Natural killer cell (primary cell): Measurements from ENCODE around the gene RIMKLB. TPM values are rescaled to one million over a fixed set of nuclear protein-coding genes. Genes with fewer than 3 reads are reported as not detected.

ENCODE experiments used
- ATAC-seq, 3 donors: fragments of 150-1000 bp in 2 of 3; fragments of 200-7000 bp in 1 of 3; cut with Tn5 transposase; 1 replicate in 1 of 3; 2 replicates in 2 of 3; pipeline ENCODE4 v1.10.0; 2021; ENCODE audit warnings: mild to moderate bottlenecking in 2 of 3, moderate library complexity in 2 of 3
- DNase-seq, 2 donors: peaks; one replicate each; pipeline versions ENCODE4 v3.0.0 to v3.0.0-alpha.2; 2013 to 2021; ENCODE audit warnings: mixed read lengths in 1 of 2
- H3K27ac ChIP-seq: one replicate; pipeline ENCODE4 v1.5.1; 2013; ENCODE audit warnings: mild to moderate bottlenecking, low read length
- H3K27me3 ChIP-seq: one replicate; pipeline ENCODE4 v1.6.1; 2013; ENCODE audit warnings: low read length; ENCODE audit not compliant: control insufficient read depth, insufficient read depth
- H3K36me3 ChIP-seq: one replicate; pipeline ENCODE4 v1.6.1; 2013; ENCODE audit warnings: low read length; ENCODE audit not compliant: control insufficient read depth, insufficient read depth
- H3K4me1 ChIP-seq: one replicate; pipeline ENCODE4 v1.6.1; 2013; ENCODE audit warnings: low read length; ENCODE audit not compliant: control insufficient read depth, insufficient read depth
- H3K4me3 ChIP-seq: one replicate; pipeline ENCODE4 v1.5.1; 2013; ENCODE audit warnings: low read length
- H3K9me3 ChIP-seq: one replicate; pipeline ENCODE4 v1.6.1; 2013; ENCODE audit warnings: low read length; ENCODE audit not compliant: control insufficient read depth, insufficient read depth
- H3K27ac Mint-ChIP-seq, 2 donors: one replicate each; pipeline ENCODE4 v1.8.0; 2022; ENCODE audit warnings: mild to moderate bottlenecking in 2 of 2, mixed read lengths in 2 of 2, moderate library complexity in 1 of 2
- H3K27me3 Mint-ChIP-seq, 2 donors: one replicate each; pipeline ENCODE4 v1.8.0; 2022; ENCODE audit warnings: low read depth in 2 of 2, mixed read lengths in 2 of 2
- H3K36me3 Mint-ChIP-seq: one replicate; pipeline ENCODE4 v1.8.0; 2022; ENCODE audit warnings: mixed read lengths
- H3K4me1 Mint-ChIP-seq, 2 donors: one replicate each; pipeline ENCODE4 v1.8.0; 2022; ENCODE audit warnings: mixed read lengths in 2 of 2
- H3K4me3 Mint-ChIP-seq: one replicate; pipeline ENCODE4 v1.8.0; 2022; ENCODE audit warnings: mild to moderate bottlenecking, moderate library complexity, mixed read lengths
- H3K9me3 Mint-ChIP-seq, 2 donors: one replicate each; pipeline ENCODE4 v1.8.0; 2022; ENCODE audit warnings: mixed read lengths in 2 of 2
- WGBS: methylation state at CpG from one replicate; pipeline ENCODE4 v1.1.7; 2013; ENCODE audit warnings: missing lambda C conversion rate; ENCODE audit not compliant: insufficient coverage; 5-methylcytosine and 5-hydroxymethylcytosine counted together
- intact Hi-C: fragments of 100-400 bp; cut with micrococcal nuclease; formaldehyde crosslinking; loops from one replicate; pipeline ENCODE4 v1.14.2; 2022
- total RNA-seq, 4 donors: library from RNA; stranded (reverse); fragments of 120-200 nt in 1 of 4; gene quantifications; one replicate each; pipeline versions ENCODE4 v1.2.3 to v1.2.4, GENCODE V29; 2013 to 2022
- TF ChIP-seq, protein P1 (sequence below): fragments of 200-600 bp; IDR thresholded peaks from one replicate; pipeline ENCODE4 v1.8.0; 2022; ENCODE audit warnings: antibody characterized with exemption

Gene RIMKLB
- total RNA-seq, 3 donors from 2014 or later (not counting 1 experiment from before 2014, with no cell fraction given) = 13.7 to 16.3 (median 15.4) TPM

DNA sequence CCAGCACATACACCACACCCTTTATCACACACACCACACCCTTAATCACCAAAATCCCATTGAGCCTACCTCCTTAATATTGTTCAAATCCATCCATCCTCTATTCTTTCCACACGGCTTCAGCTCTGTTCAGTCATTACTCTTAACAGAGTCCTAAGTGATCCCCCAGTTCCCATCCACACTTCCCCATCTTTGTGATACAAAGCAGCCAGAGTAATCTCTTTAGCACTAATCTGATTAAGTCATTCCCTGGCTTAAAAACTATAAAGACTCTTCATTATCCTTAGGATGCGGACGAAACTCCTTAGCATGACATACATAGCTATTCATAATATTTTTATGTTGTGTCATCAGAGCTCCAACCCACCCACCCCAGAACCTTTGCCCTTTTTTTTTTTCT is 20.4 kb upstream of the RIMKLB start:
- intact Hi-C loops = no loop called here

DNA sequence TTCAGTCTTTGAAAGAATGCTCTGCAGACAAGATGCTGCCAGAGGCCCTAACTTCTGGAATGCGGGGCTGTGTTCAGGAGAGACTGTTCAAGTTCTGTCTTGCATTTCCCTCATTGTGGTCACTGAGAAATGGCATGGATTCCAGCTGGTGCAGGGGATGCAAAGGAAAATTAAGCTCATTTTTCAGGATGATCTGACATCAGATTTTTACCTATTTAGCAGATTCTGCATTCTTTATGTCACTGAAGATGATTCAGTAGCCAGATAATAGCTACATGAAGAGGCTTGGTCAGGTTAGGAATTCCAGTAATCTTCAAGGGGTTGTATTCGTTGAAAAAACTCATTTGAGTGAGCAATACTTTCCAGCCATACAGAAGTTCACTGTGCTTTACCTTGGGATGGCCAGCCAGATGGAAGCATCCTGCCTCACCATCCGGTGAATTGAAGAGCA is 19.1 kb upstream of the RIMKLB start:
- Mint-ChIP-seq H3K4me3 (no peak overlapping the region), H3K27ac (no peak overlapping the region), H3K36me3 (no peaks in the 10 kb centered on the region), H3K4me1 (peaks cover 0 to 7% of the 10 kb centered on the region in 2 donors), H3K27me3 (peaks cover 0 to 3% of the 10 kb centered on the region in 2 donors), H3K9me3 (no peaks in the 10 kb centered on the region)
- ATAC-seq (no peak), DNase-seq (no peak)
- TF ChIP-seq, protein P1, sequence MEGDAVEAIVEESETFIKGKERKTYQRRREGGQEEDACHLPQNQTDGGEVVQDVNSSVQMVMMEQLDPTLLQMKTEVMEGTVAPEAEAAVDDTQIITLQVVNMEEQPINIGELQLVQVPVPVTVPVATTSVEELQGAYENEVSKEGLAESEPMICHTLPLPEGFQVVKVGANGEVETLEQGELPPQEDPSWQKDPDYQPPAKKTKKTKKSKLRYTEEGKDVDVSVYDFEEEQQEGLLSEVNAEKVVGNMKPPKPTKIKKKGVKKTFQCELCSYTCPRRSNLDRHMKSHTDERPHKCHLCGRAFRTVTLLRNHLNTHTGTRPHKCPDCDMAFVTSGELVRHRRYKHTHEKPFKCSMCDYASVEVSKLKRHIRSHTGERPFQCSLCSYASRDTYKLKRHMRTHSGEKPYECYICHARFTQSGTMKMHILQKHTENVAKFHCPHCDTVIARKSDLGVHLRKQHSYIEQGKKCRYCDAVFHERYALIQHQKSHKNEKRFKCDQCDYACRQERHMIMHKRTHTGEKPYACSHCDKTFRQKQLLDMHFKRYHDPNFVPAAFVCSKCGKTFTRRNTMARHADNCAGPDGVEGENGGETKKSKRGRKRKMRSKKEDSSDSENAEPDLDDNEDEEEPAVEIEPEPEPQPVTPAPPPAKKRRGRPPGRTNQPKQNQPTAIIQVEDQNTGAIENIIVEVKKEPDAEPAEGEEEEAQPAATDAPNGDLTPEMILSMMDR = no peak
- Histone ChIP-seq H3K27ac (no peak overlapping the region), H3K9me3 (no peaks in the 10 kb centered on the region), H3K4me3 (no peak overlapping the region), H3K27me3 (no peaks in the 10 kb centered on the region), H3K36me3 (no peaks in the 10 kb centered on the region), H3K4me1 (no peaks in the 10 kb centered on the region)
- intact Hi-C loops = no loop called here
- WGBS = 94% methylated on average over 3 of the region's 3 CpGs

More for the DNA sequence above, 20.4 kb upstream of the RIMKLB start:
- H3K27ac Mint-ChIP-seq = no peak overlapping the region
- H3K4me1 Mint-ChIP-seq = peaks cover 0 to 7% of the 10 kb centered on the region in 2 donors
- Histone ChIP-seq H3K4me1 (no peaks in the 10 kb centered on the region), H3K4me3 (no peak overlapping the region), H3K36me3 (no peaks in the 10 kb centered on the region), H3K27ac (no peak overlapping the region), H3K9me3 (no peaks in the 10 kb centered on the region), H3K27me3 (no peaks in the 10 kb centered on the region)
- H3K9me3 Mint-ChIP-seq = no peaks in the 10 kb centered on the region
- DNase-seq (no peak), ATAC-seq (no peak)
- H3K36me3 Mint-ChIP-seq = no peaks in the 10 kb centered on the region
- H3K4me3 Mint-ChIP-seq = no peak overlapping the region
- peaks cover 0 to 3% of the 10 kb centered on the region in 2 donors for H3K27me3 Mint-ChIP-seq
- 94% methylated on average over 3 of the region's 3 CpGs for WGBS
- TF ChIP-seq, protein P1 = no peak

DNA sequence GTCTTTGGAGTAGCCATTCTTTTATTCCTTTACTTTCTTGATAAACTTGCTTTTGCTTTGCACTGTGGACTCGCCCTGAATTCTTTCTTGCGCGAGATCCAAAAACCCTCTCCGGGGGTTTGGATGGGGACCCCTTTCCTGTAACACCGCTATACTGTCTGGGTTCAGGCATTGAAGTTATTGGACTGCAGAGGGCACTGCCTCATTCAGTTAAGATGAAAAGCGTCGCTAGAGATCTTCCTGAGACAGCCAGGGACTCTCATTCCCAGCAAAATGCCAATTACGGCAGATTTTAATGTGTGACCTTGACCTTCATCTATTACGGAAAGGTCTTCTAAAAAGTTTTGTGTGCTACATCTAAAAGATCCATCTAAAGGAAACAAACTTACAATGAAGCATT is 17.3 kb upstream of the RIMKLB start:
- H3K4me1 ChIP-seq = no peaks in the 10 kb centered on the region
- H3K4me1 Mint-ChIP-seq = peaks cover 0 to 7% of the 10 kb centered on the region in 2 donors
- no peak for DNase-seq
- H3K27me3 Mint-ChIP-seq = peaks cover 0 to 3% of the 10 kb centered on the region in 2 donors
- intact Hi-C loops = no loop called here
- H3K36me3 ChIP-seq = no peaks in the 10 kb centered on the region
- no peaks in the 10 kb centered on the region for H3K27me3 ChIP-seq
- H3K27ac Mint-ChIP-seq = no peak overlapping the region
- ATAC-seq = no peak
- TF ChIP-seq, protein P1 = no peak
- no peak overlapping the region for H3K4me3 ChIP-seq
- 92% methylated on average over 9 of the region's 9 CpGs for WGBS
- no peak overlapping the region for H3K27ac ChIP-seq
- no peaks in the 10 kb centered on the region for H3K9me3 ChIP-seq
- H3K9me3 Mint-ChIP-seq = no peaks in the 10 kb centered on the region
- no peaks in the 10 kb centered on the region for H3K36me3 Mint-ChIP-seq
- no peak overlapping the region for H3K4me3 Mint-ChIP-seq
